NK-92 treated with Interleukin-12 subunit alpha and Interleukin-12 subunit beta, amount 100 ng/mL, for 24 hours (cell line): Measurements from ENCODE around the gene THSD4.
"Not testable (repeated sequence)": the region's sequence is repeated elsewhere in the genome, so short reads cannot be mapped to it uniquely, and the experiment has no call there.

Experiments
- DNase-seq: peaks from one replicate; lab custom pipeline; 2025; lab: John Stamatoyannopoulos, UW

Gene THSD4

GRCh38 chr15:71349736-71350526 lies 234.7 kb downstream of the THSD4 start:
- DNase-seq: no peak

GRCh38 chr15:71350622-71351378 lies 235.5 kb downstream of the THSD4 start:
- DNase-seq: no peak

- DNase-seq: no peak
Measured at GRCh38 chr15:71352125-71352524, 236.9 kb downstream of the THSD4 start.

DNA sequence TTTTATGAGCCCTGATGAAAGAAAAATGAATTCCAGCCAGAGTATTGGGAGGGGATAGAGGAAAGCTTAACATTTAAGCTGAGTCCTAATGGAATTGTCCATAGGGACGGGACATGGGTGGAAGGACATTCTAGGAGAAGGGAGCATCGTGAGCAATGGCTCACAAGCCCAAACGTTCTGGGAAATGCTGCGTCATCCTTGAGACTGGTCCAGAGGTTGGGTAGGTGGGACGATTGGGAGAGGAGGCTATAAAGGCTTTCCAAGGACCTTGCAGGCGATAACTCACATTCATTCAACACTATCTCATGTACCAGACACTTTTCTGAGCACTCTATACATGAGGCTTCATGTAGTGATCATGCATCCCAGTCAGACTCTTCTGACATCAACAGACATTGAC lies 237.5 kb downstream of the THSD4 start:
- DNase-seq: no peak

GRCh38 chr15:71353171-71353570 lies 237.9 kb downstream of the THSD4 start:
- no peak for DNase-seq

DNA sequence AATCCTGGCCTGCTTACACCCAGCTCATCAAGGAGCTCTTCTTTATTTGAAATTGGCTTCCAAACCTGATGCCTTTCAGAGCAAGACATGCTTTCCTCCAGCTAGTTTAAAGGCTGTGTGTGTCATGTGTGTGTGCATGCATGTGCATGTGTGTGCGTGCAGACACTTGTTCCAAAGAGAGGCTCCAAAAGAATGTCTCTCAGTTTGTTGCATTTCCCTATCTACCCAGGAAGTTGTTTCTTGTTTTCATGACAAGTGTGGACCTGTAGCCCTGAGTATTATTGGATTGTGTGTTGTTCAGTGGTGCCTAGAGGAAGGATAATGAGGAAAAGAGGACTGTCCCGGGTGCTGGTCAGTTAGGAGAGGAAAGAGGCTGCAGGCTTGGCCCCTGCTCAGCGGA lies 240.0 kb downstream of the THSD4 start:
- DNase-seq: no peak

- DNase-seq: no peak
Measured at GRCh38 chr15:71357321-71357732, 242.1 kb downstream of the THSD4 start.

- no peak for DNase-seq
Measured at GRCh38 chr15:71357967-71358366, 242.7 kb downstream of the THSD4 start.

DNA sequence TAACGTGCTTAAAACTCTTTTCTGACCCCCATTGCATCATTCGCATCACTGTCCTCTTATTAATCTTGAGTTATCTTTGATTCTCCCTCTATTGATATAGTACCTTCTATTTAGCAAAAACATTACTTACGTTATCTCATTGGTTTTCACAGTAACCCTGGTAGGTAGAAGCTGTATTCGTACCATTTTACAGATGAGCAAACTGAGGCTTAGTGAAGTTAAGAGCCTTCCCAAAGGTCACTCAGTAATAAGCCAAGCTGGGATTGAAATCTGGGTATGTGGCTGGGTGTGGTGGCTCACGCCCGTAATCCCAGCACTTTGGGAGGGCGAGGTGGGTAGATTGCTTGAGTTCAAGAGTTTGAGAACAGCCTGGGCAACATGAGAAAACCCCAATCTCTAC lies 244.0 kb downstream of the THSD4 start:
- DNase-seq: no peak

- no peak for DNase-seq
Measured at GRCh38 chr15:71362556-71362955, 247.3 kb downstream of the THSD4 start.

DNA sequence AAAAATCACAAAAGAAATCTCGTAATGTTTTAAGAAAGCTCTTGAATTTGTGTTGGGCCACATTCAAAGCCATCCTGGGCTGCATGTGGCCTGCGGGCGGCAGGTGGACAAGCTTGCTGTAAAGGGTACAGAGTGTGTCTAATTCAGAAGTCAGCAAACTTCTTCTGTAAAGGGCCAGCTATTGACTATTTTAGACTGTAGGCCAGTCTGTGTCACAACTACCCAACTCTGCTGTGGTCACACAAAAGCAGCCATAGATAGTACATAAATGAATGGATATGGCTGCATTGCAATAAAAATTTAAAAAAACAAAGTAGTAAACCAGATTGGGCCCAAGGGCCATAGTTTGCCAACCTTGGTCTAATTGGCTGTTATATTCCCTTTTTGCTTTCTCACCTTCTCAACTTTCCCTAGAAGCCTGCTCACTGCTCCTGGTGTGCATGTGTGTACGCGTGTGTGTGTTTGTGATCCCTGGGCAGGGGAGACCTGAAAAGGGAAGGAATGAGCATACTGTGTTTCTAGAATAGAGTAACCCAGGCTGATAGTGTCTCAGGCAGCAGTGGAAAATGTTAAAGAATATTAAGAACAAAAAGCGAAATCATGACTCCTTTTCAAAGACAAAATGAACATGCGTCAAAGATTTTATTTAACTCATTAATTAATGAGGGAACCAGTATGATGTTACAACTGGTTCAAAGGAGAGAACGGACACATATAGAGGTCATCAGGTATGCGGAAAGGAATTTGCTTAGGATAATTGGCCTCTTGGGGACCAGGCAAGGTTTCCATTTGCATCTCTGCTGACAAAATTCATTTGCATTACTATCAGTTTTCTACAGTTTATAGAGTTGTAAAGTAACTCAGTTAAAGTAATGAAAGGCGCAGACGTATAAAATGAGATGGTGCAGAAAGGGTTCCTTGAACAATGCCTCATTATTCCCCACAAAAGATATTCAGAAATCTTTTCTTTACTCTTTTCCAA lies 248.0 kb downstream of the THSD4 start:
- DNase-seq: no peak

DNA sequence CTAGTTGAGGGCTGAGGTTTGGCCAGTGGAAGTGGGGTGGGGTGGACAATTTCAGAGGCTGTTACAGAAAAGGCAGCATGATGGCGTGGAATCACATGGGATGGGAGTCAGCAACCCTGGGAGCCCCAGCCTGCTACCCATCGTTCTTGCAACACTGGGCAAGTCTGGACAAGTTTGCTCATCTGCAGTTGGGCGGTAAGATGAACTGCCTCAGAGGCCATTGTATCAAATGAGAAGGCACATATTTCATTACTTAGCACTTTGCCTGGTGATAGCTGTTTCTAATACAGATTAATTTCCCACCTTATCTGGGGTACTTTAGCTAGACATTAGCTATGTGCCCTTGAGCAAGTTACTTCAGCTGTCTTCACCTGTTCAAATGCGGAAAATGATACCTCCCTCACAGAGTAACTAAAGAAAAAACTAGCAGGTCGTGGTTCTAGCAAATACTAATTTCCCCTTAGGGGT lies 248.9 kb downstream of the THSD4 start:
- no peak for DNase-seq

DNA sequence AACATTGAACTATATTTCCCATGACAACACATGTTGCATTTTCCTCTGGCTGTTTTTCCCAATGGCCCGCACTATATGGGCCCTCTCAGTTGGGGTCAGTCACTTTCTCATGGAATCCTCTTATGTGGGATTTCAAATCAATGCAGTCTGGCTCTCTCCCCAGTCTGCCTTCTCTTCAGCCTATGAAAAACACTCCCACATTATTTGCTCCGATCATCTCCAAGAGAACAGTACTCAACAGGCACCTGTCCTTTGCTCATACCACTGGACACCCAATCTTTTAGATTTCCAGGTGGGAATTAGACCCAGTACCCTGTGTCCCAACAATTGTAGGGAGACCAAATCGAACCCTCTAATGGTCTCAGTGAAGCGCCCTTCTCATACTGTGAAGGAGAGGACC lies 251.3 kb downstream of the THSD4 start:
- DNase-seq: no peak

DNA sequence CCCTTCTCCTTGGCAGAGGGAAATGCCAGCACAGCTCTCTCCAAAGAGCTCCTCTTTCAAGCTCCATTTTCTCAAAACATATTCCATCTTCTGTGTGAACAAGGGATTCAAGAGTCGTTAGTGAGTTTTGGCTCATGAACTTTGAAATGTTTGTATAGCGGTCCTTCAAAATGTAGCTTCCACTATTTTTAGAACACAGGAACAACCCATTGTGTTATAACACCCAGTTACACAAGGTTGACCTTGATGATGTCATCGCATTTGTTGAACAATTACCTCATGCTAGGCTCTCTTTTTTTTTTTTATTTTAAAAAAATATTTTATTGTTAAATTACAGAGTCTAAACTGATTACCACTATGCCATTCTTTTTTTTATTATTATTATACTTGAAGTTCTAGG lies 251.7 kb downstream of the THSD4 start:
- no peak for DNase-seq

DNA sequence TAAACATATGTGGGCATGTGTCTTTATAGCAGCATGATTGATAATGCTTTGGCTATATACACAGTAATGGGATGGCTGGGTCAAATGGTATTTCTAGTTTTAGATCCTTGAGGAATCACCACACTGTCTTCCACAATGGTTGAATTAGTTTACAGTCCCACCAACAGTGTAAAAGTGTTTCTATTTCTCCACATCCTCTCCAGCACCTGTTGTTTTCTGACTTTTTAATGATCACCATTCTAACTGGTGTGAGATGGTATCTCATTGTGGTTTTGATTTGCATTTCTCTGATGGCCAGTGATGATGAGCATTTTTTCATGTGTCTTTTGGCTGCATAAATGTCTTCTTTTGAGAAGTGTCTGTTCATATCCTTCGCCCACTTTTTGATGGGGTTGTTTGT lies 252.5 kb downstream of the THSD4 start:
- not testable (repeated sequence) for DNase-seq

DNA sequence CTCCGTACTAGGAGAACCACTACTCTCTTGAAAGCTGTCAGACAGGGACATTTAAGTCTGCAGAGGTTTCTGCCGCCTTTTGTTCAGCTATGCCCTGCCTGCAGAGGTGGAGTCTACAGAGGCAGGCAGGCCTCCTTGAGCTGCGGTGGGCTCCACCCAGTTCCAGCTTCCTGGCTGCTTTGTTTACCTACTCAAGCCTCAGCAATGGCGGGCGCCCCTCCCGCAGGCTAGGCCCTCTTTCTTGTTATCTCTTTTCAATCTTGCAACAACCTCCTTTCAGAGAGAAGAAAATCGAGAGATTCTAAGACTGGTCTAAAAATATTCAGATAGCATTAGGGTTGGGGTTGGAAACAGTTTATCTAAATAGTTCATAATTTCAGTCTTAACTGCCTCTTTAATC lies 257.5 kb downstream of the THSD4 start:
- not testable (repeated sequence) for DNase-seq

- no peak for DNase-seq
Measured at GRCh38 chr15:71373917-71374316, 258.6 kb downstream of the THSD4 start.

GRCh38 chr15:71374607-71375352 lies 259.5 kb downstream of the THSD4 start:
- no peak for DNase-seq

DNA sequence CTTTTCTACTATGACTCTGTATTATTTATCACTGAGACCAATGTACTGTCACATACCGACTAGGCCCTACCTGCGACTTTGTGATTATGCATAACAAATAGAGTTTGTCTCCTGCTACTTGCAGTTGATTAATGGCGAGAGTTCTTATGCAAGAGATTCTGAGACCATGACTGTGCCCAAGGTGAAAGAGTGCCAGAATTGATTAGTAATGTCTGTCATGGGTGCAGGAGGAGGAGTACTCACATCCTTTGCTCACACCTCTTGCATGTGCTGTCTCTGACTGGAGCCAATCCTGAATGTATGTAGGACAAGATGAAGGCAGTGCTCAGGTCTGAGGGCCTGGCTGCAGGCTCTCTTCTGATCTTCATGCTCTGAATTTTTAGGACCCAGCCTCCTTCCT lies 260.7 kb downstream of the THSD4 start:
- no peak for DNase-seq

DNA sequence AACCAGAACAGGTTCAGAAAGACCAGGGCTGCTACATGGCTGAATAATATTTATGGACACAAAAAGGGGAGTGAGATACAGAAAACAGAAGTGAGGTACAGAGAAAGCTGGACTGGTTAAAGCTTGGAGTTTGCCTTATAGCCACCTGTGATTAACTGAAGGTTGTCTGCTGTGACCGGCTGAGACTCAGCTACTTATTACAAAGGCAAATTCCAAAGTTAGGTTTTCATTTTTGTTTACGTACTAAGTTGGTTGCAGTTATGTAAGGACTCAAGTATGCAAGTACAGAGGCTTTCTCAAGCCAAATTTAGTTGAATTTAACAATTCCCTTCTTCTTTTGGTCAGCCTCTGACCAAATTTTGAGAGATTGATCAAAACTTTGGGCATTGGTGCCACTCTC lies 264.6 kb downstream of the THSD4 start:
- no peak for DNase-seq

- no peak for DNase-seq
Measured at GRCh38 chr15:71380345-71380744, 265.1 kb downstream of the THSD4 start.
